ENCODE results near the gene SCN5A. TPM values are rescaled to one million over a fixed set of nuclear protein-coding genes. Genes with fewer than 3 reads are reported as not detected.
A peak's percentile ranks its signal among the peaks of the same experiment; 100 is the strongest.
"Not testable (repeated sequence)": the region's sequence is repeated elsewhere in the genome, so short reads cannot be mapped to it uniquely, and the experiment has no call there.

Gene SCN5A
- total RNA-seq, 1 donor from 2014 or later: 166 TPM

DNA sequence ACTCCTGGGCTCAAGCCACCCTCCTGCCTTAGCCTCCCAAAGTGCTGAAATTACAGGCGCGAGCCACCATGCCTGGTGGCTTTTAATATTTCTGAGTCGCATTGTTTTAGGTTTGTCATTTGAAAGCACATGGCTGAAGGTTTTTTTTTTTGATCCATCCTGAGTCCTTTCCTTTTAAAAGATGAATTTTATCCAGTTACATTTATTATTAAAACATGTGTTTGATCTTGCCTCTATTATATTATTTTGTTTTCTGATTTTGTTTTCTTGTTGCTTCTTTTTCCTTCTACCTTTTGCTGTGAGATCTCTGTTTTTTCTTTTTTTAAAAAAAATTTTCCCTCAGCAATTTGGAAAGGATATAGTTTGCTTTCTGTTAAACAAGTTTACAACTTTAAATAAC lies 76.4 kb downstream of the SCN5A start:
- DNase-seq (ENCODE audit: low spot score): no peak
- intact Hi-C loops (cut with DNase I): no loop called here

DNA sequence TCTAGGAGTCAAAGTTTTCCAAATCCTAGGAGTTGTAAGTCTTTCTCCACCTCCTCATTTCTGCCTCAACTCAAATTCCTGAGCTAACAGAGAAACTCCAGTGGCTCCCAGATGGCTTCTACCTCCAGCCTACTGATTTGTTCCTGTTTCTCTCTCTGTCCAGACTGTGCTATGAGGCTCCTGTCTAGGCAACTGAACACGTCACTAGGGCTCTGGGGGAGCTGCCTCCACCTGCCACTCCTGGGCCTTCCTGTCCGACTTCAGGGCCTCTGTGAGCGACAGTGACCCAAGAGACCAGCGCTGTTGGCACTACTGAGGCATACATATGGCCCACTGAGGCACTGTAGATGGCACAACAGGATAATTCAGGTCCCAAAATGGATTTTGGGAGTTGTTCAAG lies 82.0 kb downstream of the SCN5A start:
- DNase-seq (ENCODE audit: low spot score): no peak
- intact Hi-C loops (cut with DNase I): no loop called here

DNA sequence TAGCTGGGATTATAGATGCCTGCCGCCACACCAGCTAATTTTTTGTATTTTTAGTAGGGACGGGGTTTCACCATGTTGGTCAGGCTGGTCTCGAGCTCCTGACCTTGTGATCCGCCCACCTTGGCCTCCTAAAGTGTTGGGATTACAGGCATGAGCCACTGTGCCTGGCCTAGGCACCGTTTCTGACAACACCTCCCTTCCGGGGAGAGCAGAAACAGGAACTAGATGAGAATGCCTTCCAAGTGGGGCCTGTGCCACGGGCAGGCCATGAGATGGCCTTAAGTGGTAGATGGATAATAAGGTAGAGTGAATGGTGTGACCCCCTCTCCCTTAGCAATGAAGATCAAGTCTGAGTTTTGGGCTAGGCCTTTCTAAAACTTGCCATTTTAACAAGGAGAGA lies 82.7 kb downstream of the SCN5A start:
- DNase-seq (ENCODE audit: low spot score): peak; percentile 68
- intact Hi-C loops (cut with DNase I): not testable (repeated sequence)

DNA sequence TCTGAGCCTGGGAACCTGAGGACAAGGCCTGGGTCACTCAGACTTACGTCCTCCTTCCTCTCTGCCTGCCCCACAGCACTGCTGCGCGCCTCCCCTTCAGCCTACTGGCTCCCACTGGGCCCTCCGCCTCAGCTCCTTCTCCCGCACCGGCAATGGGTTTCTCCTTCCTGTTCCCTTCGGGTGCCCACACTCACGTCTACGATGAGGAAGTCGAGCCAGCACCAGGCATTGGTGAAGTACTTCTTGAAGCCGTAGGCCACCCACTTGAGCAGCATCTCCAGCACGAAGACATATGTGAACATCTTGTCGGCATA lies 83.3 kb downstream of the SCN5A start:
- intact Hi-C loops (cut with DNase I): no loop called here

DNA sequence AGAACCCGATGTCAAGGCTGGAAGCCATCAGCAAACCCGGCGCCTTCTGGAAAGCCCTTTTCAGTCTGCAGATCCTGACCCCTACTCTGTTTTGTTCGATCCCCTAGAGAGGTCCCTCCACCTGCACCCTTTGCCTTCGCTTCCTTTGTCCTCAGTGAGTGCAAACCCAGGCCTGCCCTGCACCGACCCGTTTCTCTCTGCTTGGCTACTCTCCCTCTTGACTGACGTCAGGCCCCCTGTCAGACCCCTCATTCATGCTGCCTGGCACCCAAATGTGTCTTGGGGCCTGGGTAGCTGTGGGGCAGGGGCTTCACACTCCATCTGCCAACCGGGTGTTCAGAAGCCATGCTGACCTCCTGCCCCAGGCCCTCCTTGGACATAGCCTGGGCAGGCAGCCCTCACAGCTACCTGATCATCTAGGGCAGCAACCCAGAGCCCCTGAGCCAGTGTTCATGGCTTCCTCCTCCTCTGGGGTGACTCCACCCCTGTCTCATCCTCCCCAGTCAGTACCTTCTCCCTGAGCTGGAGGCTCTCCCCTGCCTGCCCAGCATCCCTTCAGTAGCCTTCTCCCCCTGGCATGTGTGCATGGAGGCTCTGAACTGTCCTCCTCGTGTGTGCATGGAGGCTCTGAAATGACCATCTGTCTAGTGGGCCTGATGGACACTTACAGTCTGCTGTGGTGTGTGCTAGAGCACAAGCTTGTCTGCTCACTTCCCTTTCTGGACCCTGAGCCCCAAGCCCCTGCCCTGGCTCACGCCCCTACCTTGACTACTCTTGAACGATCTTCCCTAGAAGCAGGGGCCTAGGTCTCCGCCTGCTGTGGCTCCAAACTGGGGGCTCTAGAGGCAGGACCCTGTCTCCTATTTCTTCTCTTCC lies 83.9 kb downstream of the SCN5A start:
- DNase-seq (ENCODE audit: low spot score): peak; percentile 46
- intact Hi-C loops (cut with DNase I): no loop called here

More for the DNA sequence above, 83.3 kb downstream of the SCN5A start:
- DNase-seq (ENCODE audit: low spot score): peak; percentile 63

DNA sequence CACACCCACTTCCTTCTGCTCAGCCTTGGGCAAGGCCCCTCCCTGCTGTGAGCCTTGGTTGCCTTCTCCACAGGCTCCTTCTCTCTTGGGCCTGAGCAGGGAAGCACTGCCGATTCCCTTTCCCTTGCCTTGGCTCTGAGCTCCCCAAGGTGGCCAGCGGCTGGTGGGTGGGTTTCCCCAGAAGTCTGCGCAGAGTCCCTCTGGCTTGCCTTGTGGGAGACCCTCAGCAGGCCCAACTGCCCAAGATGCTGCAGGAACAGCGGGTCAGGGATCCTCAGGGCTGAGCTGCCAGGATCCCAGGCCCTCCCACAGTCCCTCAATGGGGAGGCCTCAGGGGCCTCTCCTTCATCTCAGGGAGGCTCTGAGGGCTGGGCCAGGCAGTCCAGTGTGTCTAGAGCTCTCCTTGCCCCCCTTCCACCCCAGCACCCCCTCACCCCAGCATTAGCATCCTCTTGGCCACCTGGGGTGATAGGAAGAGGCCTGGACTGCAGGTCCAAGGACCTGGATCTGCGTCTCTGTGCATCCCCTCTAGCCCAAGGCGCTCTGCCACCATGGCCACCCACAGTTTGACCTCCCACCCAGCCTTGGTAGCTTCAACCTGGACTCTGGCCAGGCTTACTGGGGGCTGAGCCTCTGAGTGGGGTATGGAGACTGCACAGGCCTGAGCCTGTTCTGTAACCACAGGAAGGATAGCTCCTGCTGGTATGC lies 84.7 kb downstream of the SCN5A start:
- peak; percentile 54 for DNase-seq (ENCODE audit: low spot score)
- intact Hi-C loops (cut with DNase I): no loop called here

DNA sequence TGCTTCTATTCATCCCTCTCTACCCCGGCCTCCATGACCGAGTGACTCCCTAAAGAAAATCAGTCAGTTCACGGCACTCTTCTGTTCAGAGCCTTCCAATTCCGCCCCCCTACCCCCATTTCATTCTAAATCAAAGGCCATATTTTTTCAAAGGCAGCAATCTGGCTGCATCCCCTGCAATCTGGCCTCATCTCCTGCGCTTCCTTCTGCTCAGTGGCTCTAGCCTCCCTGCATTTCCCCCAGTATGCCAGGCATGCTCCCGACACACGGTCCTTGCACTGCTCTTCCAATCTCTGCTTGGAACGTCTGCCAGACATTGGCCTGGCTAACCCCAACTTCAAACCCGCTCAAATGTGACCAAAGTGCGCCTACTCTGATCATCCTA lies 85.6 kb downstream of the SCN5A start:
- peak; percentile 60 for DNase-seq (ENCODE audit: low spot score)
- intact Hi-C loops (cut with DNase I): no loop called here

DNA sequence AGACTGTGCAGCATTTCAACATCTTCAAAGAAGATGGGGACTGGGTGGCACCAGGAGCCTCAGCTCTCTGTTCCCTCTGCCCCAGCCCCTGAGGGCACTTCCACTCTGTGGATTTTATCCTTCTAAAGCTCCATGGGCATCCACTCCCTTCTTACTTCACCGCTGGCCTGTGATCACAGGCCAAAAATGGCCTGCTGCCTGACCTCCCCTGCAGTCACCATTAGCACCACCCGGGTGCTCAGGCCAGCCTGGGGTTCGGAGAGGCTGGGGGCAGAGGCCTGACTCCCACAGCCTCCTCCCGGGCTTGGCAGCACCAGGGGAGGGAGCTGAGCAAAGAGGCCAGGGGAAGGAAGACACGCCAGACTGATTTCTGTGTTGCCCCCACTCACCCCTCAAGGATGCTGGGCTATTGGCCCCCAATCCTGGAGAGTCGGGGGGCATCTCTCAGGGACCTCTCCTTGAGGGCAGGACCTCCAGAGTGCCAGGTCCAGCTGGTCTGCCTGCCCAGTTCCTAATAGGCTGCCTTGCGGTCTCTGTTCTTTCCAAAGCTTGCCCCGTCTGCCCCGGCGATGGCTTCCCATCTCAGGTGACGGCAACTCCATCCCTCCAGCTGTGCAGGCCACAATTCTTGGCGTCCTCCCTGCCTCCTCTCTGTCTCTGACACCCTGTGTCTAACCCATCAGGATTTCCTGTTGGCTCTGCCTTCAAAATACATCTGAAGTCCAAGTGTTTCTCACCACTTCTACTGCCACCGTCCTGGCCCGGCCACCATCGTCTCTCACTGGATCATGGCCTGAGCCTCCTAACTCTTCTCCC lies 86.2 kb downstream of the SCN5A start:
- DNase-seq (ENCODE audit: low spot score): peak; percentile 72
- intact Hi-C loops (cut with DNase I): no loop called here

DNA sequence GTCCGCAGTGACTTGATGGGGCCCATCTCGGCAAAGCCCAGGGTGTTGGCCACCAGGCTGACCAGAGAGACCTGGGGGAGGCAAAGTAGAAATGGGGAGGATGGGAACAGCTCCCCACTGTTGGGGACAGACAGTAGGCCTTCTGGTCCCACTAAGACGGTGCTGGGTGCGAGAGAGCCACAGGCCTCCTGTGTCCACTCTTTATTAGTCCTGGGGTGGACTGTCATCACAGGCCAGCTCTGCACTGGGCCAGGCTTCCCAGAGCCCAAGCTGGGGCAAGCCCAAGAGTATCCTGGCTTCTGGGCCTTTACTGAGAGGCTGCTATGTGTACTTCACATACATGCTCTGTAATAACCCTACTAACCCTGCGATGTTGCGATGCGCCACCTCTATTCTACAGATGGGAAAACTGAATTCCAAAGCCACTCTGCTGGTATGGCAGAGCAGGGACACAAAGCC lies 87.0 kb downstream of the SCN5A start:
- DNase-seq (ENCODE audit: low spot score): peak; percentile 31
- intact Hi-C loops (cut with DNase I): no loop called here

DNA sequence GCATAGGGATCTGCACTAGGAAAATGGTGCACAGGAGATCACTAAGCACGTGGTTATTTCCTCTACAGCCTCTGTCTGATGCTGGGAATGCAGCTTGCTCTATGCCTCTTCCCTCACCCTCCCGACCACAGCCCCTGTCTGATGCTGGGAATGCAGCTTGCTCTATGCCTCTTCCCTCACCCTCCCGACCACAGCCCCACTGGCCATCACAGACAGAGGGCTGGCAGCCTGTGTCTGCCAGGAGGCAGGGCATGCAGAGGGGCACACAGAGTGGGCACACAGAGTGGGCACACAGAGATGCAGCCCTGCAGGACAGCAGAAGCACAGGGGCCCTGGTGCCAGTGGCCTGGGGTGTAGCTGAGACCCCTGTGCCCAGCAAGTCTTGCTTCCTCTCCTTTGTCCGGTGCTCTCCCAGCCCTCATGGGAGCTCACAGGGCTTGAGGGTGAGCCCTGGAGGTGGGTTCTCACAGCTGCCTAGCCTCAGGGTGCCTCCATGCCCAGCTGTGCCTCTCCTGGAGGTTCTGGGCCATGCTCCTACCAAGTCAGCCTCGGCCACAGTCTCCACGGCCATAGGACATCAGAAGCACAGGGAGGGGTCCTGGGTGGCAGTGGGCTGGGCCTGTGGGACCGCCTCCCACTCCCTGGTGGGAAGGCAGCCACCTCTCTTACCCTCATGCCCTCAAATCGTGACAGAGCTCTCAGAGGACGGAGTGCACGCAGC lies 87.6 kb downstream of the SCN5A start:
- intact Hi-C loops (cut with DNase I): no loop called here
- peak; percentile 71 for DNase-seq (ENCODE audit: low spot score)

DNA sequence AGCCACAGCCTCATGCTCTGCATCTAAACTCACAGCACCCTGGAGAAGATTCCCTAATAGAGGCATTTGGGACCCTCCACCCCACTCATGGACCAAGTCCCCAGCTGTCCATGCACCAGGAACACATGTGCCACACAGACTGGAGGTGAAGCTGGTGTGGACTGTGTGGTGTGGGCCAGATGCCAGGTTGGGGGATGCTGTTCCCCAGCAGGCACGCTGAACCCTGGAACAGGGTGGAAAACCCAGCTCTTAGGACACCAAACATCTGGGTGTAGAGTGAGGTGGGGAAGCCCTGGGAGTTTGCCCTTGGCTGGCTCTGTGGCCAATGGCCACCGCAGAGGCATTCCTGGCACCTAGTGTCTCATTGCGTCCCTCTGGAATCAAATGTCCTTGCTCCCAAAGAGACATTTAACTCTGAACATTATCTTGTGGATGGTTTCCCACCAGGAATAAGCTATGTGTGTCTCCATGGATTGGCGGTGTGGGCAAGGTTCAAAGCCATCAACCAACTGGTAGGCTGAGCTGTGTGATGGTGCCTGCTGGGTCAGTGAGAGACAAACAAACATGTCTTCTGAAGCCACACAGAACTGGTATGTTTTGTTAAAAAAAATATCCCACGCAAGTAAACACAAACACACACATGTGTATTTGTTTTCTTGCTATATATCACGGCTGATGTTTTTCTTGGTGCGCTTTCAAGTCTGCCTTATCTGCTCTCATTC lies 88.3 kb downstream of the SCN5A start:
- peak; percentile 65 for DNase-seq (ENCODE audit: low spot score)
- intact Hi-C loops (cut with DNase I): no loop called here

DNA sequence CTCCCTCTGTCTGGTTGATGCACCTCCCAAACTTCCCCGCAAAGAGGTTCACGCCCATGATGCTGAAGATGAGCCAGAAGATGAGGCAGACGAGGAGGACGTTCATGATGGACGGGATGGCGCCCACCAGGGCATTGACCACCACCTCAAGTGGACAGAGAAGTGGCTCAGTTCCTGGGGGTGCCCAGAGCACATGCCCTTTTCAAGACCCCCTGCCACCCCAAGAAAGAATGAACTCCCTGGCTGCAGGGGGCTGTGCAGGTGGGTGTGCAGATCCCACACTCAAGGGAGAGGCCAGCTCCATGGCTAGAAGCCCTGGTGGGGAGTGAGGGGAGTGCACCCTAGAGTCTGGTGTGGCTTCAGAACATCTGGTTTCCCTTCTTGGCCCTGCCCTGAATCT lies 89.2 kb downstream of the SCN5A start:
- intact Hi-C loops (cut with DNase I): no loop called here
- no peak for DNase-seq (ENCODE audit: low spot score)

DNA sequence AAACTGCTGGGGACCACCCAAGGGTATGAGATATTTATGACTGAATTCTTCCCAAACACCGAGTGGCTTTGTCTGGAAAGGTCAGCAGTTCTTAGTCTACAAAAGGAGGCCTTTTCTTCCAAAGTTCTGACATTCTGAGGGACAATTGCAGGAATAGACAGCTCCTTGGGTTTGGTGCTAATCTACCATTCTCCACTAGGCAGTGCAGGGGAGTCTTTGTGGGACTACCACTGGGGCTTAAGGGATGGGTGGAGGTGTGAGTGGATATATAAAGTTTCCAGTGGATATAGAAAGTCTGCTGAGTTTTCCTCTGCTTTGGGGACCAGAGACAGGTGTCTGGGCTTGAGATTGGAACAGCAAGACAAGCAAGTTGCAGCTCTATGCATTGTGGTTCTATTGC lies 90.6 kb downstream of the SCN5A start:
- peak; percentile 39 for DNase-seq (ENCODE audit: low spot score)
- intact Hi-C loops (cut with DNase I): no loop called here

DNA sequence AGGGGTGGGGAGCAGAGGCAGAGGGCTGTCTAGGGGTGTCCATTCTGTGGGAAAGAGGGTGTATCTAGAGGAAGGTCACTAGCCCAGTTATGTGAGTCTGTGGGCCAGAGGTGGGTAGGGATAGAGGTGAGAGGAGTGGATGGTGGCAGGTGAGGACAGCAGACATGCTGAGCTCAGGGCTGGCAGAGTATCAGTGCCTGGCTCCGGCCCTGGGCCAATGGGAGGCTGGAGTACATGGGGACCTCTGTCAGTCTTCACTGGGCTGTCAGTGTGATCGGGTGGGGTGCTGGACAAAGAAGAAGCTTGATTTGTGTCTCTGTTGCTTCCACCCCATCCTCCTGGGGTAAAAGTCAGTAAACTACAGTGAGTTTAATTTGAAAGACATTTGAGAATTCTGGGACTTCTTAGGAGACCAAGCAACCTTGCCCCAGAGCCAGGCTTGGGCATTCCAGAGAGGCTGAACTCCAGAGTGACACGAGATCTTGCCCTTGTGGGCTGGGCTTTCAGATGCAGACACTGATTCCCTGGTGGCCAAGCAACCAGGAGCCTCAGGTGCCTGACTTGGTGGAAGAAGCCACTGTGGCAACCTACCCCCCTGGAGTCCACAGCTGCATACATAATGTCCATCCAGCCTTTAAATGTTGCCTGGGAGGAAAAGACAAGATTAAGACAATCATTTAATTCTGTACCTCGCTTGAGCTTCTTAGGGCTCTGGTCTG lies 92.7 kb downstream of the SCN5A start:
- intact Hi-C loops (cut with DNase I): no loop called here
- DNase-seq (ENCODE audit: low spot score): peak; percentile 39

DNA sequence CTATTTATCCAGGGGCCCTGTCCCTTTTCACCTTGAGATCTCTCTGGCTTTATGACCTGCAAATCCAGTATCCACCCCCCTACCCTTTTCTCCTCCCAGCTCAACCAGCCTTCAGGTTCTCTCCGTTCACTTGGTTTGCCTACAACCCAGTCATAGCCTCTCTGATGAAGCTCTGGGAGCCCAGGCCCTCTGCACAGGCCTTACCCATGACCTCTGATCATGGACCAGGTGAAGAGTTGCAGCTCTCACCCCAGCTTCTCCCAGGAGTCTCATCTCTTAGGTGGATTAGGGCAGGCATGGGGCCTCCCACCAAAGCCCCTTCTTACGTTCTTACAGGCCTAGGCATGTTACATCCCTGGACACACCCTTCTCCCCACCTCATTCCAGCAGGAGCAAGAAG lies 93.6 kb downstream of the SCN5A start:
- intact Hi-C loops (cut with DNase I): no loop called here
- peak; percentile 74 for DNase-seq (ENCODE audit: low spot score)

DNA sequence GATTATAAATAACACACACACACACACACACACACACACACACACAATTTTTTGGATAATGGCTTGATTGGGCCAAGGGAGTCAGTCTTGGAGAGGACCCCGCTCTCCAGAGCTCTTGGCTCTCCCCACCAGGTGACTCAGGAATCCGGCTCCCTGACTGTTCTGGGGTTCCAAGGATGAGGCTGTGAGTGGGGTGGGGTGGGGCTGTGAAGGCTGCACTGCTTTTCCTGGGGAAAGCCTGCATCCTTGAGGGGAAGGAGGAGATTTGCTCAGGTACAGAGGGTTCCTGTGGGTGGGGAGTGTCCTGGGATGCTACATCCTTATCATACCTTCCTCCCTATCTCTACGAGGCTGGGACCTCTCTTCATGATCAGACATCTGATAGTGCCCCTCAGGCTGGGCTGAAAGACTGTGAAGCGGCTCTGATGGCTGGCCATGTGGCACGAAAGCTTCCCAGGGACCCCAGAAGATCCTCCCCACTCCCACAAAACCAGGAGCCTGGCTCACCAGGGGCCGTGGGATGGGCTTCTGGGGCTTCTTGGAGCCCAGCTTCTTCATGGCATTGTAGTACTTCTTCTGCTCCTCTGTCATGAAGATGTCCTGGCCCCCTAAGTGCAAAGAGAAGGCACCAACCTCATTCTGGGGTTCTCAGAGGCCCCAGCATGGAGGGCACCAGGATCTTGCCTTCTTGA lies 94.2 kb downstream of the SCN5A start:
- no peak for DNase-seq (ENCODE audit: low spot score)

DNA sequence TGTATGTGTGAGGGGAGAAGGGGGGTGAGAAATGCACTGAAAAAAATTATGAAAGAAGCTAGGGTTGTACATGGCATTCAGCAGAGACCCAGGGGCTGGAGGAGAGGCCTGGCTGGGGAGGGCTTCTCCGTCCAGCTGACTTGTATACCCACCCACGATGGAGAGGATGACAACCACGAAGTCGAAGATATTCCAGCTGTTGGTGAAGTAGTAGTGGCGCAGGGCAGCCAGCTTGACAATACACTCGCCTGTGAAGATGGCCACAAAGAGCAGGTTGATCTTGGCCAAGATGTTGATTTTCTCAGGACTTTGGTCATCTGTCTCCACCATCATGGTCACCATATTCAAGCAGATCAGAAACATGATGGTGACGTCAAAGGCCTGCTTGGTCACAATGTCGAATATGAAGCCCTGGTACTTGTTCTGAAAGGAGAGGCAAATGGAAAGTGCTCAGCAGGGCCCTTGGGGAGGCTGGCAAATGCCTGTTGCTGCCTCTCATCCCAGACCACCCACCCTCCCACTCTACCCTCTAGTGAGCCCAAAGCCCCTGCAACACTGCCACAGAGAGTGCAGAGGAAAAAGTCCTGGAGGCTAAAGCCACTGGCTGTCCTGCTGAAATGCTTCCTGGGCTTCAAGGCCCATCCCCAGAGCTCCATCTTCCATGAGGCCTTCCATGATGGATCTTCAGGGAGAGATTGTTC lies 95.2 kb downstream of the SCN5A start:
- DNase-seq (ENCODE audit: low spot score): peak; percentile 49

More for the DNA sequence above, 94.2 kb downstream of the SCN5A start:
- intact Hi-C loops (cut with DNase I): no loop called here

More for the DNA sequence above, 95.2 kb downstream of the SCN5A start:
- intact Hi-C loops (cut with DNase I): no loop called here
